Gastrocnemius medialis (tissue), 4 donors: Measurements from ENCODE around the gene RBPMS2. TPM values are rescaled to one million over a fixed set of nuclear protein-coding genes. Genes with fewer than 3 reads are reported as not detected.

ENCODE experiments used
- ATAC-seq, 2 donors: fragments of 150-250 bp; one replicate each; pipeline ENCODE4 v1.9.1; 2016
- DNase-seq, 2 donors: peaks; one replicate each; pipeline ENCODE4 v3.0.0-alpha.2; 2019
- H3K27ac ChIP-seq, 4 donors: fragments of 200-600 bp; sonication (generic); 1 replicate in 1 of 4; 2 replicates in 3 of 4; pipeline ENCODE4 v1.5.1; 2016 to 2018; ENCODE audit warnings: mild to moderate bottlenecking in 2 of 4, moderate library complexity in 1 of 4
- H3K27me3 ChIP-seq, 3 donors: fragments of 200-600 bp; sonication (generic) in 2 of 3; 1 replicate in 1 of 3; 2 replicates in 2 of 3; pipeline versions ENCODE4 v1.5.1 to v1.6.0; 2016 to 2019; ENCODE audit warnings: mild to moderate bottlenecking in 1 of 3, moderate library complexity in 1 of 3
- H3K36me3 ChIP-seq, 2 donors: fragments of 200-600 bp; sonication (generic) in 1 of 2; one replicate each; pipeline ENCODE4 v1.5.1; 2017 to 2018
- H3K4me1 ChIP-seq, 2 donors: fragments of 200-600 bp; sonication (generic) in 1 of 2; one replicate each; pipeline ENCODE4 v1.5.1; 2016 to 2017; ENCODE audit warnings: mild to moderate bottlenecking in 2 of 2
- H3K4me3 ChIP-seq, 4 donors: fragments of 200-600 bp; sonication (generic) in 3 of 4; 1 replicate in 1 of 4; 2 replicates in 3 of 4; pipeline ENCODE4 v1.5.1; 2016 to 2019; ENCODE audit warnings: mild to moderate bottlenecking in 2 of 4
- H3K9me3 ChIP-seq, 3 donors: fragments of 200-600 bp; sonication (generic) in 2 of 3; 1 replicate in 1 of 3; 2 replicates in 2 of 3; pipeline ENCODE4 v1.5.1; 2016 to 2019
- POLR2A ChIP-seq, 2 donors: fragments of 450-650 bp; IDR thresholded peaks; one replicate each; pipeline ENCODE4 v1.6.1; 2017; ENCODE audit warnings: antibody characterized with exemption in 2 of 2, mild to moderate bottlenecking in 2 of 2, moderate library complexity in 2 of 2
- in situ Hi-C, 4 donors: fragments of 200-750 bp; cut with MboI; loops; one replicate each; pipeline versions ENCODE4 v1.15.0 to v1.8.0; 2017; ENCODE audit warnings: low sequenced_read_pairs in 4 of 4
- intact Hi-C: fragments of 100-400 bp; cut with DNase I; formaldehyde crosslinking; loops from one replicate; pipeline ENCODE4 v1.15.1; 2023; ENCODE audit warnings: low total_unique reads
- total RNA-seq, 4 donors: library from RNA; depleted of rRNA; stranded (reverse); fragments of >200 nt; gene quantifications; one replicate each; pipeline versions ENCODE4 v1.1.0 to v1.2.3, GENCODE V29; 2016
- TF ChIP-seq, protein P1 (sequence below), 5 experiments: fragments of 450-650 bp in 3 of 5; fragments of 200-600 bp in 2 of 5; sonication (generic) in 2 of 5; IDR thresholded peaks in 4 of 5; conservative IDR thresholded peaks in 1 of 5; 1 replicate in 4 of 5; 2 replicates in 1 of 5; pipeline ENCODE4 v1.5.1; 2016 to 2019; ENCODE audit warnings: antibody characterized with exemption in 5 of 5, mild to moderate bottlenecking in 3 of 5, moderate library complexity in 3 of 5

Gene RBPMS2
- total RNA-seq, 4 donors from 2014 or later = 0.11 to 0.61 (median 0.35) TPM

DNA sequence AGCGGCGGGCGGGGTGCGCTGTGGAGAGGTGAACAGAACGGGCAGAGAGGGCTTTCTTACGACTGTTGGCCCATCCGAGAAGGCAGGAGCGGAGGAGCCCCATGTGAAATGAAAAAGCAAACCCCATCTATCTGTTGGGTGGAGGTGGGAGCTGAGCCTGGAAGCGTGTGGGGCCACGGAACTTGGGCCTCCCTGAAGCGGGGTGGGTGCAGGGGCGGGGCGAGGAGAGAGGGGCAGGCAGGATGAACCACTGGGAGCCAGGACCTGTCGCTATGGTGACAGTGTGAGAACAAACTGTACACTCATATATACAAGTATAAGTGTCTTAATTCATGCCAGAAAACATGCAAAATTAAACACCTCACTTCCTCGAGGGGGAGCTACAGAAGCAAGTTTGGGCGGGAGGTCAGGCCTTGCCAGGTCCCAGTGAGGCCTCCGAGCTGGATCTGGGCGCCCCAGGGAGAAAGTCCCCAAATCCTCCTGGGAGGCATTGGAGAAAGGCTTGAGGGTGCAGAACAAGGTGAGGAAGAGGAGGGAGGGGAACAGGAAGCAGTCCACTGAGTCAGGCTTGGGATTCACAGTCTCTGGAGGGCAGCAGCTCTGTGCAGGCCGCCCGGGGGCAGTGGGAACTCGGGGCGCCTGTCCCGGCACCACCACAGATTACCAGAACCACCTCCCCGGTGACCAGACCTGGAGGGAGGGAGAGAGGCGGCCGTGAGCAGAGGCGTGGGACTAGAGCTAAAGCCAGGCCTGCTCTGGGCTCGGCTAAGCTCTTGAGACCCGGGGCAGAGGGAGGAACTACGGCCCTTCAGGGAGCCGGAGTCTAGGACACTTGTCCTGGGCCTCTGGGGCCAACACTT is 34.8 kb downstream of the RBPMS2 start:
- Histone ChIP-seq H3K9me3 (no peaks in the 10 kb centered on the region), H3K36me3 (no peaks in the 10 kb centered on the region), H3K4me3 (no peak overlapping the region), H3K4me1 (no peaks in the 10 kb centered on the region), H3K27ac (no peak overlapping the region), H3K27me3 (no peaks in the 10 kb centered on the region)
- DNase-seq = no peak
- intact Hi-C loops = no loop called here
- peak in 1 of 2 donors; percentile 65 for ATAC-seq
- in situ Hi-C loops = loop anchor here in 1 of 4 donors (25.0 kb wide), 1 partner anchor 172 kb away; the partner anchor contains the start of gene ANKDD1A
- TF ChIP-seq, protein P1, sequence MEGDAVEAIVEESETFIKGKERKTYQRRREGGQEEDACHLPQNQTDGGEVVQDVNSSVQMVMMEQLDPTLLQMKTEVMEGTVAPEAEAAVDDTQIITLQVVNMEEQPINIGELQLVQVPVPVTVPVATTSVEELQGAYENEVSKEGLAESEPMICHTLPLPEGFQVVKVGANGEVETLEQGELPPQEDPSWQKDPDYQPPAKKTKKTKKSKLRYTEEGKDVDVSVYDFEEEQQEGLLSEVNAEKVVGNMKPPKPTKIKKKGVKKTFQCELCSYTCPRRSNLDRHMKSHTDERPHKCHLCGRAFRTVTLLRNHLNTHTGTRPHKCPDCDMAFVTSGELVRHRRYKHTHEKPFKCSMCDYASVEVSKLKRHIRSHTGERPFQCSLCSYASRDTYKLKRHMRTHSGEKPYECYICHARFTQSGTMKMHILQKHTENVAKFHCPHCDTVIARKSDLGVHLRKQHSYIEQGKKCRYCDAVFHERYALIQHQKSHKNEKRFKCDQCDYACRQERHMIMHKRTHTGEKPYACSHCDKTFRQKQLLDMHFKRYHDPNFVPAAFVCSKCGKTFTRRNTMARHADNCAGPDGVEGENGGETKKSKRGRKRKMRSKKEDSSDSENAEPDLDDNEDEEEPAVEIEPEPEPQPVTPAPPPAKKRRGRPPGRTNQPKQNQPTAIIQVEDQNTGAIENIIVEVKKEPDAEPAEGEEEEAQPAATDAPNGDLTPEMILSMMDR (IDR thresholded peaks at IDR 0.05 in 4 of 5, conservative IDR thresholded peaks at IDR 0.05 in 1 of 5) = peak in 1 of 5 experiments; percentile 9
- TF ChIP-seq POLR2A (IDR thresholded peaks at IDR 0.05) = no peak

DNA sequence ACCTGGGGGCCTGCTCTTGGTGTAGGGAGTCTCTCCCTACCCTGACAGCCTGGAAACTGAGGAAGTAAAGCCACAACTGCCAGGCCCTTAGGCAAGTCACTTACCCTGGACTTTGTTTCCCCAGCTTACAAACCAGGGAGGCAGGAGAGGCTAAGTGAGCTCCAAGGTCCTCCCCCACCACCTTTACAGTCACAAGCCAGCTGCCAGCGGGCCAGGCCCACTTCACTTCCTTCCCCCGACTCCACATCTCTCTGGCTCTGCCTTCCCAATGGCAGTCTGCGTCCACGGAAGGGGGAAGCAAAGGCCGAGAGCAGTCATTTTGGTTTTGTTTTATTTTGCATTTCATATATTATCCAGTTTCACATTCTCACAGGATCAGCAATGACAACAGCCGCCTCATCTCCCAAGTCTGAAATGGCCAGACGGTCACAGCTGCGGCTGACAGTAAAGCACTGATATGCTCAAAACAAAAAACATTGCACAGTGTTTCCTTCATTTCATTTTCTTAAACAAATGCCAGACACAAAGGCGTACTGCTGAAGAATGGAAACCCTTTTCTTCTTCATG is 35.7 kb downstream of the RBPMS2 start:
- no peaks in the 10 kb centered on the region for H3K4me1 ChIP-seq
- no peak for ATAC-seq
- H3K4me3 ChIP-seq = no peak overlapping the region
- TF ChIP-seq POLR2A (IDR thresholded peaks at IDR 0.05) = no peak
- TF ChIP-seq, protein P1 (IDR thresholded peaks at IDR 0.05 in 4 of 5, conservative IDR thresholded peaks at IDR 0.05 in 1 of 5) = no peak
- H3K27me3 ChIP-seq = no peaks in the 10 kb centered on the region
- in situ Hi-C loops (loop anchor here in 3 of 4 donors (10.0 to 25.0 kb wide), 2 partner anchors 165 to 173 kb away; partner anchors contain the start of gene ANKDD1A (in 1 of the 3)), intact Hi-C loops (no loop called here)
- DNase-seq = no peak
- no peak overlapping the region for H3K27ac ChIP-seq
- H3K9me3 ChIP-seq = no peaks in the 10 kb centered on the region
- H3K36me3 ChIP-seq = no peaks in the 10 kb centered on the region

GRCh38 chr15:64739156-64739555 is 36.2 kb downstream of the RBPMS2 start:
- Histone ChIP-seq H3K4me3 (no peak overlapping the region), H3K36me3 (no peaks in the 10 kb centered on the region), H3K9me3 (no peaks in the 10 kb centered on the region), H3K27ac (no peak overlapping the region), H3K4me1 (no peaks in the 10 kb centered on the region), H3K27me3 (no peaks in the 10 kb centered on the region)
- in situ Hi-C loops (loop anchor here in 3 of 4 donors (10.0 to 25.0 kb wide), 2 partner anchors 166 to 173 kb away; partner anchors contain the start of gene ANKDD1A (in 1 of the 3)), intact Hi-C loops (no loop called here)
- TF ChIP-seq, protein P1 (IDR thresholded peaks at IDR 0.05 in 4 of 5, conservative IDR thresholded peaks at IDR 0.05 in 1 of 5) = no peak
- no peak for TF ChIP-seq POLR2A (IDR thresholded peaks at IDR 0.05)
- DNase-seq (no peak), ATAC-seq (no peak)

GRCh38 chr15:64738226-64739095 is 36.9 kb downstream of the RBPMS2 start:
- DNase-seq (no peak), ATAC-seq (no peak)
- Histone ChIP-seq H3K4me1 (no peaks in the 10 kb centered on the region), H3K27ac (no peak overlapping the region), H3K27me3 (no peaks in the 10 kb centered on the region), H3K9me3 (no peaks in the 10 kb centered on the region), H3K36me3 (no peaks in the 10 kb centered on the region), H3K4me3 (no peak overlapping the region)
- intact Hi-C loops = no loop called here
- in situ Hi-C loops = loop anchor here in 3 of 4 donors (10.0 to 25.0 kb wide), 2 partner anchors 166 to 174 kb away; partner anchors contain the start of gene ANKDD1A (in 1 of the 3)
- no peak for TF ChIP-seq POLR2A (IDR thresholded peaks at IDR 0.05)
- TF ChIP-seq, protein P1 (IDR thresholded peaks at IDR 0.05 in 4 of 5, conservative IDR thresholded peaks at IDR 0.05 in 1 of 5) = no peak
